ENCODE data around the gene EXOC7. TPM values are rescaled to one million over a fixed set of nuclear protein-coding genes. Genes with fewer than 3 reads are reported as not detected.
A peak's percentile ranks its signal among the peaks of the same experiment; 100 is the strongest.

EXOC7 gene, protein sequence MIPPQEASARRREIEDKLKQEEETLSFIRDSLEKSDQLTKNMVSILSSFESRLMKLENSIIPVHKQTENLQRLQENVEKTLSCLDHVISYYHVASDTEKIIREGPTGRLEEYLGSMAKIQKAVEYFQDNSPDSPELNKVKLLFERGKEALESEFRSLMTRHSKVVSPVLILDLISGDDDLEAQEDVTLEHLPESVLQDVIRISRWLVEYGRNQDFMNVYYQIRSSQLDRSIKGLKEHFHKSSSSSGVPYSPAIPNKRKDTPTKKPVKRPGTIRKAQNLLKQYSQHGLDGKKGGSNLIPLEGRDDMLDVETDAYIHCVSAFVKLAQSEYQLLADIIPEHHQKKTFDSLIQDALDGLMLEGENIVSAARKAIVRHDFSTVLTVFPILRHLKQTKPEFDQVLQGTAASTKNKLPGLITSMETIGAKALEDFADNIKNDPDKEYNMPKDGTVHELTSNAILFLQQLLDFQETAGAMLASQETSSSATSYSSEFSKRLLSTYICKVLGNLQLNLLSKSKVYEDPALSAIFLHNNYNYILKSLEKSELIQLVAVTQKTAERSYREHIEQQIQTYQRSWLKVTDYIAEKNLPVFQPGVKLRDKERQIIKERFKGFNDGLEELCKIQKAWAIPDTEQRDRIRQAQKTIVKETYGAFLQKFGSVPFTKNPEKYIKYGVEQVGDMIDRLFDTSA
- 100 to 1,000 TPM in 2 of 3 donors, 10 to 100 TPM in 1; 91.0 to 145 (median 142) TPM for total RNA-seq
- long read RNA-seq, donor 1, full-length matches to known transcripts = 104 of 271 reads
- long read RNA-seq, donor 1, partial matches to known transcripts = 9 of 271 reads
- long read RNA-seq, donor 1, other reads (novel, unspliced or antisense) = 158 of 271 reads
- long read RNA-seq, donor 2, full-length matches to known transcripts = 30 of 38 reads
- long read RNA-seq, donor 2, partial matches to known transcripts = 1 of 38 reads
- long read RNA-seq, donor 2, other reads (novel, unspliced or antisense) = 7 of 38 reads

DNA sequence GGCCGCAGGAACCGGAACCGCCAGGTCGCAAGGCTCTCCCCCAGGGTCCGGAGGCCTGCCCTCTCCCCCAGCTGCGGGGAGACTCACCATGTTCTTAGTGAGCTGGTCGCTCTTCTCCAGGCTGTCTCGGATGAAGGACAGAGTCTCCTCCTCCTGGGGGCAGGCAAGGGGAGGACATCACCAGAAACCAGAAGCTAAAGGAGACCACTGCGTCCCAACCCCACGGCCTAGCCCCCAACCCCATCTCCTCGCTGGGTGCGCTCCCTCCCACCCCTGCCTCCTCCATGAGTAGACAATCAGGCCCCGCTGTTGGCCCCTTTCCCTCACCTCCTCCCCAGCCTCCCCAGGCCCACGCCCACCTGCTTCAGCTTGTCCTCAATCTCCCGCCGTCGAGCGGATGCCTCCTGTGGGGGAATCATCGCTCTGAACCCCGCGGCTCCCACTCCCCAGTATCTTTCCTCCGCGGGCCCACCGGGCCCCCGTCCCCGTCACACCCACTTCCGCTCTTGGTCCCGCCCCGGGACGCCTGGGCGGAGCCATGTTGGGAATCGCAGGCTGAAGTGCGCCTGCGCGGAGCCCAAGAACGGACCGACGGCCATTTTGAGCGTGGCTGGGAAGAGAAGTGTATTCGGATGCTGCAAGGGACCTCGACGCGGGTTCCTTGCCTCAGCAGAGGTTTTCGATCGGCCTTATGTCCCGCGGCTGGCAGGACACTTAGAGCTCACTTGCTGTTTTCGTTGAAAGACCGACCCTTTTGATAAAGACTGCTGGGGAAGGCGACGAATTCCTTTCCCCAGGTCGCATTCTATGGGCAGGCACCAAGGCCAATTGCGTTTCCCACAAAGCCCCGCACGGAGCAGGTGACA, at the start of gene EXOC7:
Gene EXOC7, minus strand, starts transcription at position 514 of the 866 bp plus-strand sequence. Its CDS starts 95 bp downstream, at position 419.
- intact Hi-C loops (cut with DNase I, micrococcal nuclease) = no loop called here
- DNase-seq = peak; percentile 94 to 97 (median 94)
- peak; percentile 96 for ATAC-seq
- Histone ChIP-seq H3K4me1 (ENCODE audit: low read depth) (peaks cover 10% of the 10 kb centered on the region), H3K9me3 (no peaks in the 10 kb centered on the region), H3K4me3 (peak within 1 kb of the TSS; percentile 61), H3K36me3 (ENCODE audit: low read depth) (no peaks in the 10 kb centered on the region)
- TF ChIP-seq, protein P1, sequence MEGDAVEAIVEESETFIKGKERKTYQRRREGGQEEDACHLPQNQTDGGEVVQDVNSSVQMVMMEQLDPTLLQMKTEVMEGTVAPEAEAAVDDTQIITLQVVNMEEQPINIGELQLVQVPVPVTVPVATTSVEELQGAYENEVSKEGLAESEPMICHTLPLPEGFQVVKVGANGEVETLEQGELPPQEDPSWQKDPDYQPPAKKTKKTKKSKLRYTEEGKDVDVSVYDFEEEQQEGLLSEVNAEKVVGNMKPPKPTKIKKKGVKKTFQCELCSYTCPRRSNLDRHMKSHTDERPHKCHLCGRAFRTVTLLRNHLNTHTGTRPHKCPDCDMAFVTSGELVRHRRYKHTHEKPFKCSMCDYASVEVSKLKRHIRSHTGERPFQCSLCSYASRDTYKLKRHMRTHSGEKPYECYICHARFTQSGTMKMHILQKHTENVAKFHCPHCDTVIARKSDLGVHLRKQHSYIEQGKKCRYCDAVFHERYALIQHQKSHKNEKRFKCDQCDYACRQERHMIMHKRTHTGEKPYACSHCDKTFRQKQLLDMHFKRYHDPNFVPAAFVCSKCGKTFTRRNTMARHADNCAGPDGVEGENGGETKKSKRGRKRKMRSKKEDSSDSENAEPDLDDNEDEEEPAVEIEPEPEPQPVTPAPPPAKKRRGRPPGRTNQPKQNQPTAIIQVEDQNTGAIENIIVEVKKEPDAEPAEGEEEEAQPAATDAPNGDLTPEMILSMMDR (IDR thresholded peaks at IDR 0.05) = no peak

DNA sequence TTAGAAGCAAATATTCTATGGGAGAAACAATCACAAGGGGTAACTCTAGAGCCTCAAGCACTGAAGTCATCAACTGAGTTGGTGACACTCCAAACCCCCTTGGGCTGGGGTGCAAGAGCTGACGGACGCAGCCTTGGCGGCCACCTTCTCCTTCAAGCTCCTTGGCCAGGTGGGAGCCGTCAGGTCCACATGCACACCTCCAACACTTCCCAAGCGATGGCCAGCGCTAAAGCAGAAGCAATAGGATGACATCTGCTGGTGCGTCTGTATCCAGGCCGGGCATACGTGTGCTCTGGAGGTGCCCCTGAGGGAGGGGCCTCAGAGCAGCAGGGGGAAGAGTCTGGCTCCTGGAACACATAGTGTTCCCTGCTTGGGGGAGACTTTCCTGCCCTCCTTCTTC, 49.6 kb upstream of the EXOC7 start:
- Histone ChIP-seq H3K4me1 (ENCODE audit: low read depth) (peaks cover 3% of the 10 kb centered on the region), H3K4me3 (no peak overlapping the region), H3K36me3 (ENCODE audit: low read depth) (no peaks in the 10 kb centered on the region), H3K9me3 (no peaks in the 10 kb centered on the region)
- TF ChIP-seq, protein P1 (IDR thresholded peaks at IDR 0.05) = no peak
- no peak for ATAC-seq
- intact Hi-C loops (cut with DNase I, micrococcal nuclease) = no loop called here
- DNase-seq = no peak

DNA sequence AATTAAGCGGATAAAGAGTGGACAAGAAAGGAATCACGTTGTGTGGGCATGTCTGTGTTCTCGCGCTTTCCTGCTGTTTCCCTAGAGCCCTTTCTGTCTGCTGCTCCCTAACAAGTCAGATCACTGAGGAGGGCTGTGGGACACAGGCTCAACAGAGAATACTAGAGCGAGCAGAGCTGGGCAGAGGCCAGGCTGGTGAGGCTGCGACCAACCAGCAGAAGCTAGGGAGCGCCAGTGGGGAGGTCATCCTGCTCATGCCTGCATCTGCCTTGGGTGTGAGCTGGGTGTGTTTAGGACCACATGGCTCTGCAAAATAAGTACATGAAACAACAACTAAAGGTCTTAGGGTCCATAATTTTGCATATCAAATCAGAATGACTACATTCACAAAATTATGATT, 49.0 kb upstream of the EXOC7 start:
- TF ChIP-seq, protein P1 (IDR thresholded peaks at IDR 0.05) = no peak
- Histone ChIP-seq H3K4me3 (no peak overlapping the region), H3K4me1 (ENCODE audit: low read depth) (peaks cover 3% of the 10 kb centered on the region), H3K36me3 (ENCODE audit: low read depth) (no peaks in the 10 kb centered on the region), H3K9me3 (no peaks in the 10 kb centered on the region)
- ATAC-seq = no peak
- intact Hi-C loops (cut with DNase I, micrococcal nuclease) = no loop called here
- DNase-seq = no peak

DNA sequence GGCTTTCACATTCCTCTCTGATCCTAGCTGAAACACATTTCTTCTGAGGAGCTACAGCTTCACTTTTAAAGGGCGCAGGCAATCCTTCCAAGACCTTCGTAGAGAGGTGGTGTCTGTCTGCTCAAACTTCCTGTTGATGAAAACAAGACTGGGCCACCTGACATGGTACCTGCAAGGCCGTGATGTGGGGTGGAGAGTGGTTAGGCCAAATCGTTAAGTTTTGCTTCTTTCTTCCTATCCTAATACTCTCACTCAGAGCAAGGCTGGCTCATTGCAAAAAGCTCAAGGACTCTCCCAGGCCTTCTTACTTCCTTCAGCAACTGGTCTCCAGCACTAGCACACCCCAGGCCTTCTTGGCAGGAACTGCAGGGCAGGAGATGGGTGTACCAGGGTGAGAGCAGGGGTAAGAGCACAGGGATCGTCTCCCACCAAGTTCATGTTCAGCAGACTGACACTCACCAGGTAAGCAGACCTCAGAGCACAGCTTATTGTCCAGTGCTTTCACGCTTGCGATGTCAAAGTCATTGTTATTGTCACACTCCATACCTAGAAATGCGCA, 48.4 kb upstream of the EXOC7 start:
- DNase-seq (no peak), ATAC-seq (peak; percentile 25)
- intact Hi-C loops (cut with DNase I, micrococcal nuclease) = no loop called here
- no peak overlapping the region for H3K4me3 ChIP-seq
- TF ChIP-seq, protein P1 (IDR thresholded peaks at IDR 0.05) = no peak
- H3K36me3 ChIP-seq (ENCODE audit: low read depth) = no peaks in the 10 kb centered on the region
- H3K4me1 ChIP-seq (ENCODE audit: low read depth) = peaks cover 3% of the 10 kb centered on the region
- H3K9me3 ChIP-seq = no peaks in the 10 kb centered on the region

Measured in mucosa of descending colon (tissue), 3 donors.